ENCODE results near the gene ENTR1.

ENTR1 gene

DNA sequence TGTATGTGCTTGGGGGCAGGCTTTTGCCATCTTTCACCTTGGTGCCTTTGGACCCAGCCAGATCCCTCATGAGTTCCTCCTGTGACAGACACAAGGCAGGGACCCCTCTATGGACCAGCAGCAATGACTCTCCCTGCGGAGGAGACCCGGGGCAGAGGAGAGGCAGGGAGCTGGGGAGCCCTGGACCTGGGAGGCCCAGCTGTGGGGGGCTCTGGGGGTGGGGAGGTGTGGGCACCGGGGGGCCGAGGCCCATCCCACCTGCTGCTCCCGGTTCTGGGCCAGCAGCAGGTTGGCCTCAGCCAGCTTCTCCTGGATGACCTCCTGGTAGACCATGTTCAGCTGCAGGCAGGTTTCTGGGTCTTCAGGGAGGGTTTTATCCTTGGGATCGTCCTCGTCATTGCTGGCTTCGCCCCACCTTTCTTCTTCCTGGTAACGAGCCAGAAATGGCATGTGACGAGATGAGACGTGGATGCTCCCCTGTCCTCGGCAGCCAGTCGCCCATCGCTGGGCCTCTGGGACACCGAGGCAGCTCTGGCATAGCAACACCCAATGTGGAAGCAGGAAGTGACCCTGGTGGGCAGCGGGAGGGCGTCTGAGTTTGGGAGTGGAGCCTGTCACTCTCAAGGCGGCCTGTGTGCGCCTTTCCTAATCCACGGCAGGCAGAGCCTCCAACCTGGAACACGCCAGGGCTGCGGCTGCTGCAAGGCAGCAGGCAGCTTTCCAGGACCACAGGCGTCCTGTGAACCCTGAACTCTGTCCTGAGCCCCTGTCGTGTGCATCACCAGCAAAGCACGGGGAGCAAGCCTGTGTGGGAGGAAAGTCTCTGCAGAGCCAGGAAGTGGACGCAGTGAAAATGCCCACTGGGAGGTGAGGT lies 14.8 kb downstream of the ENTR1 start:
- DNase-seq = no peak

- no peak for DNase-seq
Observed at GRCh38 chr9:136395020-136395340, 15.4 kb downstream of the ENTR1 start.

DNA sequence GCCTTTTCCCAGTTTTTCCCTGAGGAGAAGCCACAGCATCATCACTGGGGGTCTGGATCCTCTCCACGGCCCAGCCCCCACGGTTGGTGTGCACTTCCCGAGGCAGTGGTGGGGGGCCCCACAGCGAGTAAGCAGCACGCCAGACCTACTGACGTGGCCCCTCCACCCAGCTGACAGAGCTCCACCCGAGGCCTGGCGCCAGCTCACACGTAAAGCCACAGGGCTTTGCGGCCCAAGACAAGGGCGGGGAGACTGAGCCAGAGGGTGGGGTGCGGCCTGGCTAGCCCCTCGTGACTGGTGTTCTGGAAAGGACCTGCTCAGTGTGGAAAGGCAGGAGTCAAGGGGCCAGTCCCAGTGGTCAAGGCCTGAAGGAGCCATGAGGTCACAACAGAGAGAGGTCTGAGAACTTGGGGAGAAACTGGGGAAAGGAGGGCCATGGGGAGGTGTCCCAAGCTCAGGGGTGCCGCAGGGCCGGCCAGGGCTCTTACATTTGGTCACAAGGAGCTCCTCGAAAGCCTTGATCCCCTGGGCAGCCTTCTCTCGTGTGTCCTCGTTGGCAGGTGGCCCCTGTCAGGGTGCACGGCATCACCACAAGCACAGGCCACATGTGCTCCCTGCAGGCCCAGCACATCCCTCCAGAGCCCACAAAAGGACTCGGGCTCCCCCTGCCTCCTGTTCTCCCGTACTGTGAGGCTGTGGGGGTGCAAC lies 15.9 kb downstream of the ENTR1 start:
- DNase-seq = no peak

DNA sequence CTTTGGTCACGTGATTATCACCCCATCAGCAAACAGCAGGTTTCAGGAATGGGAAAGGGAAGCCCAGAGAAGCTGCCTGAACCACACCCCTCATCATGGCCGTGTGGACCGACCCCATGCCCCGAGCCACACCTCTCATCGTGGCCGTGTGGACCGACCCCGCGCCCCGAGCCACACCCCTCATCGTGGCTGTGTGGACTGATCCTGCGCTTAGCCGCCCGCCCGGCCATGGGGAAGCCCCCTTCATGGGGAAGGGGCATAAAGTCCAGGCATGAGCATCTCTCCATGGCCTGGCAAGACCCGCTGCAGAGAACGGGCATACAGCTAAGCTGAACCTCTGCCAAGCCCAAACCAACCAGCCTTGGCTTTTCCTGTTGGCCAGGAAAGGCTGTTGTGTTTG lies 16.9 kb downstream of the ENTR1 start:
- no peak for DNase-seq

DNA sequence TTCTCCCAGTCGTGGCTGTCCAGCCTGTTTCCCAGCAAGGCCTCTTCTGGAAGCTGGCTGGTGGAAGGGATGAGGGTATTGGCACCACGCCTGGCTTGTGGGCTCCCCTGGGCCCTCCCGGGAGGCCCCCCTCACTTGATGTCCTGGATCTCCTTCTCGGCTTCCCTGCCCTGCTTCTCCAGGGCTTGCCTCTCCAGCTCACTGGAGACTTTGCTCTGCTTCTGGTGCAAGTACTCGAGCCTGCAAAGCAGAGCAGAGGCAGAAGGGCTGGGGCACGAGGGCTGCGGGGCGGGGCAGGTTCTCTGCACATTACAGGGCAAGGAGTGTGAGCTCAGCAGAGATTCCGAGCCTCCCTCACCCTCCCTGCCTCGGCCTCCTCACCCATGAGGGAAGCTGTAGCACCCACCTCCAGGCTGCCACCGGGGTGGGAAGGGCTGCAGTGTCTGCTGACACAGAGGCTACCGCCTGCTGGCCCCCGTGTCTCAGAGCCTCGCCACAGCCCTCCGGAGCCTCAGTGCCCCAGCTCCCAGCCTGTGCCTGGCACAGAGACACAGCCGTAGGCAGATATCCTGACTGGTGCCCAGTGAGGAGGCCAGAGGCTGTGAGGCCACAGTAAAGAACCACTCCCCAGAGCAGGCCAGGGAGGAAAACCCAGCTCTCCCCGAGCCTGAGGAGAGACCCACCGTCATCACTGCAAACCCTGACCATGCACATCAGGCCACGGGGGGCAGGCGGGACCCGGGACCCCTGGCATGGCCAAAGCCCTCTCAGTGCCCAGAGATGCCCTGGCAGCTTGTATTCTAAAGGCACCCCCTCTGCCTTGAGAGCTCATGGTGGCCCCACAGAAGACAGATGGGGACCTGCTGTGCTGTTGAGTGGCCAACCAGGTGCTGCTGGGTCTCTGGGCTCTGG lies 17.6 kb downstream of the ENTR1 start:
- DNase-seq = no peak

DNA sequence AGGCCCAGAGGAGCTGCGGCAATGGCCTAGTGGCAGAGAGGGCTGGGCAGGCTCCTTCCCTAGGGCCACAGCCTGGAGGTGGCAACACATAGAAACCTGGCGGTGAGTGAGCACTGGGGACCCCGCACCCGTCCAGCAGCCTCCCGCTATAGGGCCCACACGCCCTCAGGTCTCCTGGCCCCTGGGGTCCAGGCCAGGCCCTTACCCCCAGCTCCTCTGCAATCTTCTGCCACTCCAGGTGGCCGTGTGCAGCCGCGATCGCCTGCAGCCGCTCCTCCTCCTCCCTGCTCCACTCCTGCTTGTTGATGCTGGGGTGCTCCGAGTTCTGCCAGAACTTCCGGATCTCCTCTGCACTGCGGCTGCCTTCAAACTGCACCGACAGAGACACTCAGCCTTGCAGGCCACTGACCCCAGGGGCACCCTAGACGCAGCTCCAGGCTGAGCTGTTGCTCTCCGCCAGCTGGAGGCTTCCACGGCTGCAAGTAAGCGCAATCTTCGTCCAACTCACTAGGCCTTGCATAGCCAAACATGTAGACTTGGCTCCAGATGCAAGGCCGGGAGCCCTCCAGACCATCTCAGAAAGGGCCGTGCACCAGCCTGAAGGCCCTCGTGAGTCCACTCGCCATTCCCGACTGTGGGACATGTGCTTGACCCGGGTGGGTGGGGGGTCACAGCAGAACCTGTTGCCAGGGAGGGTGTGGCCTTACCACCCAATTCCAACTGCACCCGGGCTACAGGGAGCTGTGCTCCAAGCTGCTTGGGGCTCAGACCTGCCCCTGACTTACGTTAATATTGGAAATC lies 18.5 kb downstream of the ENTR1 start:
- DNase-seq = no peak

DNA sequence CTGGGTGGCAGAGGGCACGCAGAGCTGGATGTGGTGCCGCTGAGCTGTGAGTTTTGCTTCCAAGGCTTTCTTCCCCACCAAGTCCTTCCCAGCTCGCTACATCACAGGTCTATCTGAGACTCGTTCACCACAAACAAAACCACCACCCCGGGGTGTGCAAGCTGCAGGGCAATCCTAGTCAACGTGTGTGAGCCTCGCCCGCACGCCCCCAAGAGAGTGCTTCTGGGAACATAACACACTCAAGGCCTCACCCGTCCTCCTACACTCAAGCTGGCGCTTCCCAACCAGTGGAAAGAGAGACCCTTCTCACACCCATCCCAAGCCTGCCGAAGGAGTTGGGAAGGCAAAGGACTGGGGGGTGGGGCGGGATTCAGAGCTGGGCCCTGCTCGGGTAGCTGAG lies 21.0 kb downstream of the ENTR1 start:
- DNase-seq = no peak

- DNase-seq = no peak
Observed at GRCh38 chr9:136387217-136387616, 23.2 kb downstream of the ENTR1 start.

DNA sequence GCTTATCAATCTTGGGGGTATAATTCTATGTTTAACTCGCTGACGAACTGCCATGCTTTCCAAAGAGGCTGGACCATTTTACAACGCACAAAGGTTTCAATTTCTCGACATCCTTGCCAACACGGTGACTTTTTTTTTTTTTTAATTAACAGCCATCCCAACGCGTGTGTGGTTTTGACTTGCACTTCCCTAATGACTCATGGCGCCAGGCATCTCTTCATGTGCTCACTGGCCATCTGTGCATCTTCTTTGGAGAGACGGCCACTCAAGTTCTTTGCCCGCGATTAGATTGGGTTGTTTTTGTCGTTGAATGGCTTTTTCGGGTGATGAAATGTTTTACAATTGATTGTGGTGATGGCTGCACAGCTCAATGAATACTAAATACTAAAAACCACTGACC lies 24.4 kb downstream of the ENTR1 start:
- DNase-seq = no peak

DNA sequence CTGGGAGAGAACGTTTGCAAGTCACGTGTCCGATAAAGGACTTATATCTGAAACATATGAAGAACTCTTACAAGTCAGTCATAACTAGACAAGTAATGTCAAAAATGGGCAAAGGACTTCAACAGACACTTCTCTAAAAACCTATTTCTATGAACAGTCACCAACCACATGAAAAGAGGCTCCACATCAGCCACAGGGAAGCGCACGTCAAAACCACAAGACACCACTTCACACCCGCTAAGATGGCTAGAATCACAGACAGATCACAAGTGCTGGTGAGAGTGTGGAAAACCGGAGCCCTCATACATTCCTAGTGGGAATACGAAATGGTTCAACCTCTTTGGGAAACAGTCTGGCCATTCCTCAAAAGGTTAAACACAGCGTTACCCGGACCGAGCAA lies 25.4 kb downstream of the ENTR1 start:
- DNase-seq = no peak

DNA sequence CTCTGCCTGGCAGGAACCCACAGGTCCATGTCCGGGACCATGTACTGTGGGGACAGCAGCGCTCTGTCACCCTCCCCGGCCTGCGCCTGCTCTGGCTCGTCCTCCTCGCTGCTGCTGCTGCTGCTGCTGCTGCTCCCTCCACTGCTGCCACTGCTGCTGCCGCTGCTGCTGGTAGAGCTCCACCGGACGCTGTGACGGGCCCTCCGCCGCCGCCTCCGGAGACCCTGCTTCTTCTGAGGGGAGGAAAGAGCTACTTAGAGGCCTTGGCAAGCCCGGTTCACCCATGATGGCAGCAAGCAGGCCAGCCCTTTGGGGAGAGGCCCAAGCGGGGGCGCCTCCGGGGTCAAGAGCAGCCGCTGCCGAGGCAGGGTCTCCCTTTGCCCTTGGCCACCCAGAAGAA lies 27.0 kb downstream of the ENTR1 start:
- DNase-seq = no peak

GRCh38 chr9:136381966-136382513 lies 28.4 kb downstream of the ENTR1 start:
- DNase-seq = no peak

GRCh38 chr9:136381311-136381710 lies 29.1 kb downstream of the ENTR1 start:
- DNase-seq = no peak

GRCh38 chr9:136380381-136380780 lies 30.0 kb downstream of the ENTR1 start:
- no peak for DNase-seq

DNA sequence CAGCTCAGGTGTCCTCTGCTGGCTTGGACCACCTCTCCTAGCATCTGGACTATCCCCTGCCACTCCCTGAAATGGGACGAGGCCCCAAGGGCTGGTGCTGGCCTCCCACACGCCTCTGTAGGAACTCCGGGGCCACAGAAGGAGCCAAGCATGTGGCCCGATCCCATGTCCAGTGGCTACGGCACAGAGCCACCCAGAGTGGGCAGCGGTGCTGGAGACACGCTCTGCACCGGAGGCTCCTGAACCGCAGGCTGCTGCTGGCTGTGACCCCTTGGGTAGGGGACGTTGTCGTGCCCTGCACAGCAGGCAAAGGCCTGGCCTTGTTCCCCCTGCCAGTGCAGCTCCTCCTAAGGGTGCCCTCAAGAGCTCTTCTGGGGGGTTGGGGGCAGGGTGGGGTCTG lies 30.5 kb downstream of the ENTR1 start:
- DNase-seq = no peak

GRCh38 chr9:136379401-136379800 lies 31.0 kb downstream of the ENTR1 start:
- DNase-seq = no peak

DNA sequence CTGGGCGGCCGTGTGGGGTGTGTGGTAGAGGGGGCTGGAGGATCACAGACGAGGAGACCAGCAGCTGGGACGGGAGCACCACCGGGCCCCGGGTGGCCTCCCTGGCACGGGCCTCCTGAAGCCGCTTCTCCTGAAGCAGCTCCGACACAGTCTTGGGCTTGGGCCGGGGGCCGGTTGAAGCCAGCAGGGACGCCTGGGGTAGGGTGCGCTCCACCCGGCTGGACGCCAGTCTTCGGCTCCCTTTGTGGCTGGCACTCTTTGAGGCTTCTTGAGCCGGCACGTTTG lies 31.5 kb downstream of the ENTR1 start:
- no peak for DNase-seq

GRCh38 chr9:136378170-136379002 lies 32.0 kb downstream of the ENTR1 start:
- DNase-seq = no peak

DNA sequence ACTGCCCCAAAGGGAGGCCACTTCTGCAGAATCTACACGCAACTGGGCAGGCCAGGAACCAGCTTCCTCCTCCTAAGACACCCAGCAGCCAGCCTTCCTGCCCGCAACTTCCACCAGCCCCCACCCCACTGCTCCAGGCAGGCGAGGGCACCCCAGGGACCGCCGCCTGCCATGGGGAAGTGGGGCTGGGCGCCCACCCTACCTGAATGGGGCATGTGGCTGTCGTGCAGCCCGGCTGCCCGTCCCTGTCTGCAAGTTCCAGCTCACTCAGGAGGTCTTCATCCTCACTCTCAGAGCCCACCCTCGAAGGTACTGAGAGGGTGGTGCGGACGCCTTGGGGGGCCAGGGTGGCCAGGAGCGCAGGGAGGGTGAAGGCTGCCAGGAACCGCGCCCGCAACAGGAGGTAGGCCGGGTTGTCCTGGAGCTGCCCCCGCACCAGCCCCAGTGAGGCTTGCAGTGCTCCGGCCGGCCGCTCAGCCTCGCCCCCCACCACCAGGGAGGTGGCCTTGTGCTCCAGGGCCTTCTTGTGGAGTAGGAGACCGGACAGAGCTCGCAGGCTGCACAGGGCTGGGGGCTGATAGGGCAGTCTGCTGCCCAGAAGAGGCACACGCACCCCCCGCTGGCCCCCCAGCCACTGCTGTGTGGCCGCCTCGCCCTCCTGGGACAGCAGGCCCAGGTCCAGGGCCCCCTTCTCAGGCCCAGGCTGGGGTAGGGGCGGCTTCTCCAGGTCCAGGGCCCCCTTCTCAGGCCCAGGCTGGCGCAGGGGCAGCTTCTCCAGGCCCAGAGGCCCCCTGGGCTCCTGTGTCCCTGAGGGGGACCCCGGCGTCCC lies 32.9 kb downstream of the ENTR1 start:
- no peak for DNase-seq

DNA sequence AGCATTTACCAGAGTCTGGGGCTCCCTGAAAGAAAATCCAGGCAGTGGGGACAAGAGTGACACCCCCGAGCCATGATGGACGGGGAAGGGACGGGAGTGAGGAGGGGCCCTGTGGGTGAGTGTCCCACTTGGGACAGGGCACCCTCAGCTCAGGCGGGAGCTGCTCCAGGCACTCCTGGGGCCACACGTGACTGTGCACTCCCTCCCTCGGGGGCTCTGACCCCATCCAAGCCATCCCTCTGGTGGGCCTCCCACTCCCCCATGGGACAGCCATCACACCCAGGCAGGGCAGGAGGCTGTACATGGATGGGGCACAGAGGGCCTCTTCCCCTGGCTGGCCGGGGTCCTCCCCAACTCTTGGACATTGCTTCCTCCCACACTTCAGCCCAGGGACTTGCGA lies 34.0 kb downstream of the ENTR1 start:
- DNase-seq = no peak

- DNase-seq = no peak
Observed at GRCh38 chr9:136375096-136375495, 35.3 kb downstream of the ENTR1 start.

Data from effector CD4-positive, alpha-beta T cell (primary cell).